ENCODE data around the gene NME3. TPM values are rescaled to one million over a fixed set of nuclear protein-coding genes. Genes with fewer than 3 reads are reported as not detected.

NME3 gene
- total and polyA plus RNA-seq, 10 of the 15 experiments (the other 5 are each of a cell fraction or from before 2014, with no cell fraction given) = 0.61 to 55.5 (median 26.5) TPM

DNA sequence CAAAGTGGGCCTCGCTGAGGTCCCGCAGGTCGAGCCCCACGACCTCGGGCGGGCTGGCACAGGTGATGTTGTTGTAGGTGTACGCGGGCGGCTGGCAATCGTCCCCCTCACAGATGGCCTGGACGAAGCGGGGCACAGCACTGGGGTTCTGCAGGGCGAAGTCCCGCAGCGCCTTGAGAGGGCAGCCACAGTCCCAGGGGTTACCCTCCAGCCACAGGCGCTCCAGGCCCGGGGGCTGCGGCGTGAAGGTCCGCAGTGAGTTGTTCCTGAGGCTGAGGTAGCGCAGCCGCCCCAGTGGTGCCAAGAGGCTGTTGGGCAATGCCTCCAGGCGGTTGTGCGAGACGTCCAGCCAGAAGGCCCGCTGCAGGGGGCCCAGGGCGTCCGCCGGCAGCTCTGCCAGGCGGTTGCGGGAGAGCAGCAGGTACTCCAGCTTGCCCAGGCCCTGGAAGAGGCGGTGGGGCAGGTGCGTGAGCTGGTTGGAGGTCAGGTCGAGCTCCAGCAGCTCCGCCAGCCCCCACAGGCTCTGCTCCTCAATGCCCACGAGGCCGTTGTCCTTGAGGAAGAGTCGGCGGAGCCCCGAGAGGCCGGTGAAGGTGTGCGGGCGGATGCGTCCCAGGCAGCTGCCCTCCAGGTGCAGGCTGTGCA lies 19.4 kb upstream of the NME3 start:
- no peaks in the 10 kb centered on the region; the same call in none of the 2 replicates for H3K79me2 ChIP-seq (ENCODE audit: control insufficient read depth, insufficient read depth, low read length)
- H4K20me1 ChIP-seq (ENCODE audit: control insufficient read depth, insufficient read depth) = no peaks in the 10 kb centered on the region
- intact Hi-C loops (cut with micrococcal nuclease; ENCODE audit: unreplicated experiment) = no loop called here
- H2AFZ ChIP-seq (ENCODE audit: control insufficient read depth, low read depth, low read length) = no peak overlapping the region
- no peaks in the 10 kb centered on the region for H3K9me3 ChIP-seq (replicated peaks; ENCODE audit: control insufficient read depth, insufficient read depth, low read length)
- H3K4me3 ChIP-seq = no peak overlapping the region
- no peak overlapping the region for H3K27ac ChIP-seq (ENCODE audit: control insufficient read depth, insufficient read depth)
- TF ChIP-seq BHLHE40 (IDR thresholded peaks at IDR 0.05; ENCODE audit: borderline replicate concordance in 1 of 2, low read depth in 2 of 2, low read length in 1 of 2) (no peak), HCFC1 (IDR thresholded peaks at IDR 0.05; ENCODE audit: low read length) (no peak), CBFB (IDR thresholded peaks at IDR 0.05; ENCODE audit: low read depth) (no peak), SMAD1 (IDR thresholded peaks at IDR 0.05; ENCODE audit: low read depth, partially characterized antibody) (no peak), NFXL1 (IDR thresholded peaks at IDR 0.05; ENCODE audit: borderline replicate concordance) (no peak), RFX5 (IDR thresholded peaks at IDR 0.05; ENCODE audit: low read depth, low read length) (no peak), WRNIP1 (IDR thresholded peaks at IDR 0.05; ENCODE audit: borderline replicate concordance, low read depth, low read length) (no peak), RAD51 (IDR thresholded peaks at IDR 0.05) (no peak), CREM (IDR thresholded peaks at IDR 0.05; ENCODE audit: low read depth) (no peak), KDM1A (IDR thresholded peaks at IDR 0.05; ENCODE audit: borderline replicate concordance) (no peak), BCL3 (IDR thresholded peaks at IDR 0.05; ENCODE audit: borderline replicate concordance, insufficient read depth, low read depth, low read length, poor library complexity, severe bottlenecking) (no peak), CREB1 (IDR thresholded peaks at IDR 0.05; ENCODE audit: low read depth) (no peak)
- peaks cover 0 to 12% of the 10 kb centered on the region in 2 experiments; a peak in 3 of 4 replicates for H3K36me3 ChIP-seq (ENCODE audit: control insufficient read depth in 2 of 2, insufficient read depth in 2 of 2, low read length in 1 of 2)
- FAIRE-seq = no peak
- no peak for ATAC-seq
- no peak overlapping the region for H3K9ac ChIP-seq (ENCODE audit: control insufficient read depth, insufficient read depth, low read length)
- DNase-seq (ENCODE audit: low read depth, low spot score) = no peak
- RAD21 ChIA-PET (ENCODE audit: unreplicated experiment) = no interaction called here
- BruUV-seq (replicated peaks) = no TSS peak
- POLR2A ChIA-PET = no interaction called here
- SMC1A ChIA-PET (ENCODE audit: uncharacterized antibody, unreplicated experiment) = no interaction called here
- in situ Hi-C loops (cut with MboI) = no loop called here
- 96% methylated on average over 40 of the region's 44 CpGs for WGBS (ENCODE audit: insufficient coverage, insufficient replicate concordance, low lambda C conversion rate, missing lambda C conversion rate)
- CTCF ChIA-PET = no interaction called here
- no peak overlapping the region for H3K4me2 ChIP-seq (ENCODE audit: control insufficient read depth, insufficient read depth)
- no peaks in the 10 kb centered on the region for H3K4me1 ChIP-seq (ENCODE audit: control insufficient read depth, insufficient read depth, low read length)
- H3K27me3 ChIP-seq (replicated peaks in 1 of 2; ENCODE audit: control insufficient read depth in 2 of 2, insufficient read depth in 2 of 2, low read length in 1 of 2) = no peaks in the 10 kb centered on the region

Data from GM12878 (cell line).